WTC11 (cell line): ENCODE measurements around the gene CCDC57.

Experiments
- CTCF ChIP-seq: fragments of 200-600 bp; IDR thresholded peaks from 2 replicates; pipeline ENCODE4 v1.8.0; 2022; ENCODE audit warnings: antibody characterized with exemption
- NFYB ChIP-seq: sonication (generic); formaldehyde crosslinking; conservative IDR thresholded peaks from 2 replicates; pipeline ENCODE4 v1.8.0; 2022; ENCODE audit warnings: low read depth, missing genetic modification reagents
- TCF7 ChIP-seq: sonication (generic); formaldehyde crosslinking; IDR thresholded peaks from 2 replicates; pipeline ENCODE4 v1.8.0; 2022; ENCODE audit warnings: mild to moderate bottlenecking, low read depth, missing genetic modification reagents, moderate library complexity
- ZNF423 ChIP-seq: fragments of 250-450 bp; sonication (Bioruptor Pico); IDR thresholded peaks from 2 replicates; pipeline ENCODE4 v2.1.2; 2022; ENCODE audit warnings: mild to moderate bottlenecking, moderate library complexity

- TF ChIP-seq CTCF (no peak), NFYB (CRISPR knock-in tag) (no peak), TCF7 (CRISPR knock-in tag) (no peak), ZNF423 (CRISPR knock-in tag) (no peak)
These were observed 13.1 kb downstream of the CCDC57 start for GRCh38 chr17:82199496-82199895.
